Psoas muscle (tissue), 8 donors: ENCODE results near the gene CDH3. TPM values are rescaled to one million over a fixed set of nuclear protein-coding genes. Genes with fewer than 3 reads are reported as not detected.

Source experiments
- ATAC-seq, 4 donors: fragments of 200-7000 bp; cut with Tn5 transposase; one replicate each; pipeline ENCODE4 v1.9.1; 2020; ENCODE audit warnings: moderate library complexity in 3 of 4, mild to moderate bottlenecking in 2 of 4
- DNase-seq, 2 donors: peaks; one replicate each; pipeline ENCODE4 v3.0.0-alpha.2; 2020
- H3K27ac ChIP-seq: fragments of 200-600 bp; one replicate; pipeline ENCODE4 v1.8.0; 2022
- H3K27me3 ChIP-seq, 3 donors: fragments of 200-600 bp in 1 of 3; one replicate each; pipeline versions ENCODE4 v1.6.1 to v1.8.0; 2013 to 2022; ENCODE audit warnings: low read length in 2 of 3, mild to moderate bottlenecking in 2 of 3, moderate library complexity in 1 of 3; ENCODE audit not compliant: insufficient read depth in 3 of 3
- H3K36me3 ChIP-seq, 2 donors: fragments of 200-600 bp in 1 of 2; one replicate each; pipeline versions ENCODE4 v1.6.1 to v1.8.0; 2013 to 2022; ENCODE audit warnings: low read depth in 1 of 2, mild to moderate bottlenecking in 1 of 2, moderate library complexity in 1 of 2; ENCODE audit not compliant: insufficient read depth in 1 of 2
- H3K4me1 ChIP-seq: fragments of 200-600 bp; one replicate; pipeline ENCODE4 v1.8.0; 2022
- H3K4me3 ChIP-seq: fragments of 200-600 bp; one replicate; pipeline ENCODE4 v1.8.0; 2022; ENCODE audit warnings: mild to moderate bottlenecking
- H3K9me3 ChIP-seq: fragments of 200-600 bp; one replicate; pipeline ENCODE4 v1.8.0; 2022
- CTCF ChIP-seq: fragments of 200-600 bp; IDR thresholded peaks from one replicate; pipeline ENCODE4 v1.8.0; 2022; ENCODE audit warnings: antibody characterized with exemption
- whole genome bisulfite sequencing, 3 donors: extraction: QIAGEN DNeasy Blood & Tissue Kit; methylation state at CpG; one replicate each; pipeline versions ENCODE4 v1.1.6 to v1.1.7; 2013; 5-methylcytosine and 5-hydroxymethylcytosine counted together
- intact Hi-C, 2 donors: fragments of 100-400 bp; cut with DNase I; formaldehyde crosslinking; loops; one replicate each; pipeline versions ENCODE4 v1.11.0 to v1.14.2; 2022
- polyA plus RNA-seq, 3 donors: library from polyadenylated mRNA; stranded (reverse); fragments of 200-250 nt; gene quantifications; one replicate each; pipeline ENCODE4 v1.2.3, GENCODE V29; 2013
- total RNA-seq, 4 donors: library from RNA; stranded (reverse); fragmentation: NEBNext Ultra II Directional in 2 of 4; extraction: Animal tissue kit (Norgen Biotek cat#: 25700) in 2 of 4; gene quantifications; one replicate each; pipeline versions ENCODE4 v1.2.1 to v1.2.4, GENCODE V29; 2021 to 2023
- donor health status: healthy with polysubstance abuse.
- donor health status: DM: no; HTN: no; CAD: no; lungs with moderate emphysema.
- donor health status: Bipolar disorder and iron deficiency.
- donor health status: healthy.
- donor health status: DM: yes; HTN: yes; CAD: no.
- donor health status: DM: no; HTN: no; CAD: no.
- donor health status: DM: no; HTN: no; CAD: no.
- donor health status: DM: yes; HTN: yes; CAD: no.

The CDH3 gene
- total and polyA plus RNA-seq, 7 donors = 0.05 to 0.21 TPM; not detected in 5

- H3K27me3 ChIP-seq = no peaks in the 10 kb centered on the region
- H3K27ac ChIP-seq = no peak overlapping the region
- intact Hi-C loops = no loop called here
- ATAC-seq (no peak), DNase-seq (no peak)
- no peaks in the 10 kb centered on the region for H3K4me1 ChIP-seq
- no peaks in the 10 kb centered on the region for H3K9me3 ChIP-seq
- 49 to 57% (median 52%) methylated on average over 8 of the region's 8 CpGs for WGBS, 3 donors
- H3K36me3 ChIP-seq = no peaks in the 10 kb centered on the region
- H3K4me3 ChIP-seq = no peak overlapping the region
- no peak for TF ChIP-seq CTCF
These were observed 14.6 kb downstream of the CDH3 start for GRCh38 chr16:68659412-68660358.

- TF ChIP-seq CTCF = no peak
- Histone ChIP-seq H3K9me3 (no peaks in the 10 kb centered on the region), H3K27me3 (no peaks in the 10 kb centered on the region), H3K4me3 (no peak overlapping the region), H3K36me3 (no peaks in the 10 kb centered on the region), H3K27ac (no peak overlapping the region), H3K4me1 (no peaks in the 10 kb centered on the region)
- no peak for DNase-seq
- intact Hi-C loops = no loop called here
- 54 to 57% (median 54%) methylated on average over 6 of the region's 6 CpGs for WGBS, 3 donors
- no peak for ATAC-seq
These were observed 15.3 kb downstream of the CDH3 start for GRCh38 chr16:68660359-68660795.

- no peak overlapping the region for H3K4me3 ChIP-seq
- DNase-seq (no peak), ATAC-seq (no peak)
- intact Hi-C loops = no loop called here
- no peaks in the 10 kb centered on the region for H3K9me3 ChIP-seq
- no peaks in the 10 kb centered on the region for H3K36me3 ChIP-seq
- no peaks in the 10 kb centered on the region for H3K27me3 ChIP-seq
- WGBS, 3 donors = 86 to 96% (median 89%) methylated on average over 1 of the region's 1 CpG
- no peak overlapping the region for H3K27ac ChIP-seq
- no peak for TF ChIP-seq CTCF
- H3K4me1 ChIP-seq = no peaks in the 10 kb centered on the region
These were observed 16.9 kb downstream of the CDH3 start for GRCh38 chr16:68662035-68662434.

GRCh38 chr16:68664297-68664696 lies 19.2 kb downstream of the CDH3 start:
- Histone ChIP-seq H3K4me1 (no peaks in the 10 kb centered on the region), H3K9me3 (no peaks in the 10 kb centered on the region), H3K4me3 (no peak overlapping the region), H3K27ac (no peak overlapping the region), H3K36me3 (no peaks in the 10 kb centered on the region), H3K27me3 (no peaks in the 10 kb centered on the region)
- intact Hi-C loops = no loop called here
- ATAC-seq = no peak
- 58 to 68% (median 58%) methylated on average over 2 of the region's 2 CpGs for WGBS, 3 donors
- no peak for DNase-seq
- TF ChIP-seq CTCF = no peak
